GM18907 (cell line): Measurements from ENCODE around the gene DGKG.

Experiments
- ATAC-seq: cut with Tn5 transposase; IDR thresholded peaks from one replicate; pipeline ENCODE4 v1.9.1; 2021; ENCODE audit warnings: mild to moderate bottlenecking, moderate library complexity; ENCODE audit not compliant: unreplicated experiment

DGKG gene

GRCh38 chr3:186281176-186281575, 80.9 kb downstream of the DGKG start:
- no peak for ATAC-seq

- no peak for ATAC-seq
Observed at GRCh38 chr3:186280737-186281136, 81.3 kb downstream of the DGKG start.

DNA sequence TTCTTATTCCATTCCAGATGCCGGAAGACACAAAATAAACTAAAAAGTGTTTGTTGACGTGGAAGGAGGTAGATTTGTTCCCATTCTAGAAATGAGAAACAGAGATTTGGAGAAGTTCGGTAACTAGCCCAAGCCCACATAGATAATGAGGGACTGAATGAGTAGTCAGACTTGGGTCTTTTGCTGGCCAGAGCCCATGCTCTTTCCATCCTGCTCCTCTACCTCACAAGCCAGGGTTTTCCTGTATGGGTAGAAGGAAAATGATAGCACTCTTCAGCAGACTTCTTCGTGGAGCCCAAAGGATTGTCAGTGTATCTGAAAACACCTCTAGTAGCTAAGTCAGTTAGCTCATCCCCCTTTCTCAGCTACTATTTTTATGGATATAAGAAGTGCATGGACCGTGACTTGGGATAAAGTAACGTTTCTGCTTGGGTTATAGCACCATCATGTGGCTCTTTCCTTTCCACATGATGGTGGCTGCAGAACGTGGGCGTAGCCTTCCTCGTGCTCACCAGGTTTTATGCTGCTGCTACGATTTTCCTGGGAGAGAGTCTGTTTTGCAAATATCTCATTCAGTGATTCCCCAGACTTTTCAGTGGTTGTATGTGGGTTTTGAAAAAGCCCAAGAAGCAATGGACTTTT, 84.6 kb downstream of the DGKG start:
- ATAC-seq: no peak

DNA sequence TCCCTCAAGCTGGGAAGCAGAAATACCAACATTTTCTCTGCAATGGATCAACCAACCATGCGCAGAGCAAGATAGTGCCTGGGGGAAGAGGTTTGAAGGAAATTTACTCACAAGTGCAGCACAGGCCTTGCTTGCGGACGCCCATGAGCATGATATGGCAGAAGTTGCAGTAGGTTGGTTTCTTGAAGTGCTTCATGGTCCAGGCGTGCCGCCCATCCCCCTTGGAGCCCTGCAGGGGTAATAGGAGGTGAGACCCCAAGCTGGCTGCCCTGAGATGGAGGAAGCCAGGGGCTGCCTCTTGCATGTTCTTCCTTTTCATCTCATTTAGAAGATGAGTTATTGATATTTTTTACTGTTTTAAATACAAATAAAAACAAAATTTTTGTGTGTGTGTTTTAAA, 86.6 kb downstream of the DGKG start:
- no peak for ATAC-seq

- no peak for ATAC-seq
Observed at GRCh38 chr3:186273586-186273985, 88.4 kb downstream of the DGKG start.

DNA sequence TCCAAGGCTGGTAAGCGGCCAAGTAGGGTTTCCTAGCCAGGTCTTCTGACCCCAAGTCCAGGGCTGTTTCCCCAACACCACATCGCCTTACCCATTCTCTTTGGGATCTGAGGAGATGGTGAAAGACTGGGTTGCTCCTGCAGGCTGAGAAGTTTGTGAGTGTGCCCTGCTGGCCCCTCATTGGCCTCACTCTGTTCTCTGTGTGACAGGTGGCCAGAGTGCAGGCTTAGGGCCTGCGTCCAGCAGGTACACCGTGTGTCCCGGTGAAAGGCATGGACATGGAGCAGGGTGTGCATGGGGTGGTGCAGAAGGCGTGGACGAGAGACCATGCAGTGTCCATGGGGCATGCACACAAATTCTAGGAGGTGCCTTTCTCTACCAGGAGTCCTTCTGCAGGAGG, 91.3 kb downstream of the DGKG start:
- no peak for ATAC-seq

- no peak for ATAC-seq
Observed at GRCh38 chr3:186268616-186269448, 93.2 kb downstream of the DGKG start.

GRCh38 chr3:186267758-186268157, 94.3 kb downstream of the DGKG start:
- no peak for ATAC-seq

- no peak for ATAC-seq
Observed at GRCh38 chr3:186264608-186265400, 97.2 kb downstream of the DGKG start.

GRCh38 chr3:186261638-186262037, 100.4 kb downstream of the DGKG start:
- no peak for ATAC-seq

DNA sequence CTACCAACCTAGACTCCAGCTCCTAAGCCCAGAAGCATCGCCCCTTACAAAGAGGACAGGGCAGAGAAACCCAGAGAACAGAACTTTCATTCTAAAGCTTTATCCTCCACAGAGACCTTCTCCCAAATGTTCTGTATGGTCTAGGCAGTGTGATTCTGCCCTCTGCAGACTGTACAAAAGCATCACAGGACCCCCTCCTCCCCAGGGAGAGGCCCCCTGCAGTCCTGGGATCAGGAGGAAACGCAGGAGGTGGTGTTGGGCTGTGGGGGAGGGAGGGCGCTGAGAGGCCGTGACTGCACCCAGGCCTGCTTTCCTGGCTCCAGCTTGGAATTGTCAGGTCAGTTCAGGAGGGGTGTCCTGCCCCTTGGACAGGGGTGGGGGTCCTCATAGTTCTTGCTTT, 101.3 kb downstream of the DGKG start:
- no peak for ATAC-seq

- peak; percentile 61 for ATAC-seq
Observed at GRCh38 chr3:186259612-186260383, 102.2 kb downstream of the DGKG start.

- ATAC-seq: no peak
Observed at GRCh38 chr3:186258968-186259367, 103.1 kb downstream of the DGKG start.

GRCh38 chr3:186257866-186258265, 104.2 kb downstream of the DGKG start:
- no peak for ATAC-seq

- ATAC-seq: peak; percentile 32
Observed at GRCh38 chr3:186255703-186256331, 106.2 kb downstream of the DGKG start.

DNA sequence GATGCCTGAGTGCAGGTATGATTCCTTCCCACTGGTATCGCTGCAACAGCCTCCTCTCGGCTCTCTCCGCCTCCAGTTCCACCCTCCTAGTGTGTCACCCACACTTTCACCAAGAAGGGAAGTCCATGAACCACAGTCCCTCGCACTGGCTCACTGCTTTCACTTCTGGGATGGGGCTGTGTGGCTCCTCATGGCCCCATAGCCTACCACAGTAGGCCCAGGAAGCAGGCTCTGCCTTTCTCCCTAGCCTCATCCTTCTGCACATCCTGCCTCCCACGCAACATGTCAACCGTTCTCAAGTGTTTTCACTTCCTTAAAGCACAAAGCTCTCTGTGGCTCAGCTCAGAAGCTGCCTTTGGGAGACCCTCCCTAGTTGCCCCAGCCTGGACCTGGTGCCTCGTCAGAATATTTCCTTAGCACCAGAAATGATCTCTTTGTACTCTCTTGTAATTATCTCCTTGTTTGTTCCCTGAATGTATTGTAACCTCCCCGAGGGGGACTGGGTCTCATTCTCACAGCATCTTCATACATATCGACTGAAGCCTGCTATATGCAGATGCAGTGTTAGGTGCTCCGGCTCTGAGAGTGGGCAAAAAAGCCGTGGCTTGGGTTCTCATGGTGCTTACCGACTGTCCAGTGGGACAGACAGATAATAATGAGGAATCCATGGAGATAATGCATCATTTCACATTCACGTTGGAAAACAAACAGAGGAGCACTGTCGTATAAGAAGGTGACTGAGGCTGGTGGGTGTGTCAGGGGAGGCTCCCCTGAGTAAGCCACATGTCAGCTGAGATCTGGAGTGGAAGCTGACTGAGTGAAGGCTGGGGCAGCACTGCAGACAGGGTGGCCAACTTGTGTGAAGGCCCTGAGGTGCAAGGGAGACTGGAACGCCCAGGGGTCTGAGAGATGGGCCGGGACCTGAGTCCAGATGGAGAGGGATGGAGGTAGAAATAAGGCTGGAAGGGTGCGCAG, 107.1 kb downstream of the DGKG start:
- ATAC-seq: peak; percentile 70

DNA sequence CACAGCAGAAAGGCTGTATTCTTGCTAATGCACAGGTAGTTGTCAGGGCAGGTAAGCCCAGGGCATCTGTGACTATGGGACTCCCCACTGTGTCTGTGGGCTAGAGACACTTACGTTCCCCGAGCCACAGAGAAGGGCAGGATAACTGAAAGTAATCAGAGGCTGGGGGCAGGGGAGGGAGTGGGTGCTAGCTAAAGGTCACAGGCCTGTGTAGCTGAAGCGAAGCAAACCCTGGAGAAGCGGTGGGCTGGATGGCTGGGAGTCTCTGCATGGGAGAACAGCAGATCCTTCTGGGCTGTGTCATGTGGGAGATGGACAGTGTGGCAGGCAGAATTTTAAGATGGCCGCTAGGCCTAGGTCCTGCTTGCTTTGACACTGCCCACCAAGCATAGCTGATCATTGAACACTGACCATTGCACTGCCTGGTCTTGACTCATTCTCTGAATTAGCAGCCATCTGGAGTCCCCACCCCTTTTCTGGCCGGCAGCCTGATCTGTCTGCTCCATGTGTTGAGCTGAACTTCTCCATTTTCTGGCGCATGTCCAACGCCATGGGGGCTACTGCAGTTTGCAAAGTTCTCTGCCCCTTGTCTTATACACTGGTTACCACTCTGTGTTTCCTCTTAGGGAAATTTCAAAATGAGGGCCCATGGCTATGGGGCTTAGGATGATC, 110.0 kb downstream of the DGKG start:
- no peak for ATAC-seq

GRCh38 chr3:186248850-186249249, 113.2 kb downstream of the DGKG start:
- ATAC-seq: no peak
